NK-92 treated with Interleukin-12 subunit alpha and Interleukin-12 subunit beta, amount 100 ng/mL, for 24 hours (cell line): ENCODE measurements around the gene HCFC2.

Experiments used
- DNase-seq: peaks from one replicate; lab custom pipeline; 2025; lab: John Stamatoyannopoulos, UW

The HCFC2 gene

DNA sequence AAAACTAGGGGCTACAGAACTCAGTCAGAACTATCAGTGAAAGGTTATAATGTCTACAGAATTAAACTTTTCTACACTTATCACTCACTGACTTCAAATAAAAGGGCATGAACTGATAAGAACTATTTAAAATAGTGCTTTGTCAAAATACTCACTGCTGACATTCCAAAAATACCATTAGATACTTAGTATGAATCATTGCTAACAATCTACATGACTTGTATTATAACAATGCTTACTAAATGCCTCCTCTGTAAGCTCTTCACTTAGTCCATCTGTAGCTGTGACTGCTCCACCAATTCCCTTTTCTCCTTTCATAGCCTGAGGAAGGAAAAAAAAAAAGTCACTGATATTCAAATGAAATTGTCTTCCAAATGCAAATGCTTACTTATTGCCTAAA lies 56.7 kb downstream of the HCFC2 start:
- DNase-seq = no peak

DNA sequence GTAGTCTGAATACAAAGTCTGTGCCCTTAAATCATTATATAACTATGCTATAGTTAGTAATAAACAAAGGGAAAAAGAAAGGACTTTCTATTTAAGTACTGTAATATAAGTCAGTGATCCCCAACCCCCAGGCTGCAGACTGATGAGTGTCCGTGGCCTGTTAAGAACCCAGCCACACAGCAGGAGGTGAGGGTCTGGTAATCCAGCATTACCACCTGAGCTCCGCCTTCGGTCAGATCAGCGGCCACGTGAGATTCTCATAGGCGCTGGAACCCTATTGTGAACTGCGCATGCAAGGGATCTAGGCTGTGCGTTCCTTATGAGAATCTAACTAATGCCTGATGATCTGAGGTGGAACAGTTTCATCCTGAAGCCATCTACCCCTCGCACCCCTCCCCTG lies 58.0 kb downstream of the HCFC2 start:
- no peak for DNase-seq

DNA sequence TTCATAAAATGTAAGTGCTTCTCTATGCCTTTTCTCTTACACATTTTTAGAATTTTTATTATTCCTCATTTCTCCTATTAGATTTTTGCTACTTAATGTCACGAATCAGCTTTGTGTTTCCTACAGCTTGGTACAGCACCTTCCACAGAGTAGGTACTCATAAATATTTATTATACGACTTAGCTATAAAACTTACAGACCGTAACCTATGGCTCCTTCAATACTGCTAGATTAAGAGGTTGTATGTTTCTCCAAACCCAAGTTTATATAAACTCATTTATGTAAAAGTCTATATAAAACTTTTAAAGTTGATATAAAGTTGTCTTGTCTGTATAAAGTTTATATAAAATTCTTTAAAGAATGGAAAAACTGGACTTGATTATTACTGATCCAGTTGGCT lies 62.2 kb downstream of the HCFC2 start:
- DNase-seq = no peak

DNA sequence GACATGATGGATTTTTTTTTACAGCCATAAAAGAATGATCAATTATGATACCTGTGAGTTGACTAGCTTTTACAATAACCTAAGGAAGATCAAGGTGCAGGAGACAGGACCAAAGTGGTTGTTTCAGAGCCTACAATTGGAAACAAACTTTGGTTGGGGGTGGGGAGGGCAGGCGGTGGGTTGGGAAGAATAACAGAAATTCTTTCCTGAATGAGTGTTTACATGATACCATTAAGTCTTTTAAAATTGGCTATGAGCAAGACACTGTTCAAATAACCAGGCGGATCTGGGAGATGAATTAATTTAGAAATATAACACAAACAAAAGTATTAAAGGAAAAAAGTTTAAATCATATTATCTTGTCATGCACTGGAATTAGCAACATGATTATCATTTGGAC lies 66.4 kb downstream of the HCFC2 start:
- no peak for DNase-seq

DNA sequence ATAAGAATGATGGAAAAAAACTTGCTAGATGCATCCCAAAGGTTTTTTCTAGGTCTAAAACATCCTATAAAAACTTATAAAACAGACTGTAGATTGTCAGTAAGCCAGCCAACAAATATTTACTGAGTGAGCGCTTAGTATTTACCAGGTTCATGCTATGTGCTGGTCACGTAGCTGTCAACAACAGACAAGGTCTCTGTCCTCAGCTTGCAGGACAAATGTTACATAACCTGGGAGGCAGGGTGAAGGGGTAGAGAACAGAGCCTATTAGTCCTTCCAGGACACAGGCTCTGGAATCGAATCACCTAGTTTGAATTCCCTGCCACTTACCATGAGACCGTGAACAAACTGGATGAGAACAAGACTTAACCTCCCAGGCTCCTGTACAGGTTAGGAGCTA lies 67.3 kb downstream of the HCFC2 start:
- no peak for DNase-seq

DNA sequence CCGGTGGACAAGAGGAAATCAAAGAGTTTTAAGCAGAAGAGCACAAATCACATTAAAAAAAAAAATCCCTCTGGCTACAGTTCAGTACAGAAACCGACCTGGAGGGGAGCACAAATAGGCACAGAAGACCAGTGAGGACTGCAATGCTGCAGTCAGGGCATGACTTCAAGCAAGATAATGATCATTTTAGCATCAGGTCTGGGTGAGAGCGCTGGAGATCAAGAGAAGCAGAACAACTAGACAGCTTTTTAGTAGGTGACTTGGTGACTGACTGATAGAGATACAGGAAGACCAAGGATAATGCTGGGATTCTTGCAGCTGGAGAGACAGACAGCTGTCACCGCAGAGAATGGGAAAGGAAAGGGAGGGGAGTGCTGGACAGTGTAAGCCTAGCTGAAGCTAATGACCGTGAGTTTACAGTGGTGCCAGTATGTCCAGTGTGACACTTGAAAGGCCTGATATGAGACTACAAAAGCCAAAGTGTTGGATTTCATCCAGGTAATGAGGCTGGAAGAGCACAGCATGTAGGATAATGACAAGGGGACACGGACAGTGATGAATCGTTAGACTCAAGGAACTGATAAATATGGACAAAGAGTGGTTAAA lies 68.1 kb downstream of the HCFC2 start:
- DNase-seq = no peak

DNA sequence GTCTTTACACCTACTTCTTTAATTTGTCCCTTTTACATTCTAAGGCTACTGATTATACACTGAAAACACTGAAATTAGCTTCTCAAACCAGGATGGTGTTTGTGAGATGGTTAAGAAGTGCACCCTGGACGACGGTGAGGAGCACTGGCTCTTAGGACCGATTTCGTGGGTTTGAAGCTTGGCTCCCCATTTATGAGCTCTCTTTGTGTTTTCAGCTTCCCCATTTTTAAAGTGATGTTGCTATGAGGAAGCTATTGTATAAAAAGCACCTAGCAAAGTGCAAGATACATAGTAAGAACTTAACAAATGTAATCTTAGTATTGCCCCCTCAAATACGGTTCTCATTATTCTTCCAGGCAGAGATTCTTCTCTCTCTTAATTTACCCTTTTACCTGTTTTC lies 69.0 kb downstream of the HCFC2 start:
- no peak for DNase-seq

DNA sequence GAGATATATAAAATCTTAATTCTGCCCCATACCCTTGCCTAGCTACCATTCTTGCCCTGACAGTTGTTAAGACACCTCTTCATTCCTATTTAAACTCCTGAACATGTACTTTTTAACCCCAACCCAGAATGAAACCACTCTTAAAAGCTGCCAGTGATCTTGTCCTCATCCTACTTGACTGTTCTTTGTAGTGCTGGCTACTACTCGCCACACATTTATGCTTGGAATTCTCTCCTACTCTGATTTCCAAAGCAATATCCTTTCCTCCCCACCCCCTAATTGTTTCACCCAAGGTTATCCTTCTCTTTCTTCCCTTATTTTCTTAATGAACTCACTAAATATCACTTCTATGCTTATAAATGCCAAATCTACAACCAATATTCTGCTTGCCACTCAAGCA lies 69.5 kb downstream of the HCFC2 start:
- DNase-seq = no peak

DNA sequence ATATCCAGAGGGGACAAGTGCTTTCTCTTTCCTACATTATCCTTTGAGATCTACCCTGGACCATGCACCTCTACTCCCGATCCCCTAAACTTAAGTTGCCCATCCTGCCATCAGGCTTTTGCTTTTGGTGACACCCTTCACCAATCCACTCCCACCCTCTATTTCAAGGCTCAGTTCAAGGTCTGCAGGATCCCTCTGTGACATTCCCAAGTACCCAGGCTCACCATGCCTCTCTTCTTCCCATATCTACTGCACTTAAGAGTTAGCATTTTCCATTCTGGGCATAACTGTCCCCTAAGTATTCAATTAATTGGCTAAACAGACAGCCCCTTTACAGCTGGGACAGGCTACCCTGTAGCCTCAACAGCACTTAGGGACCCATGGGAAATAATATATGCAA lies 70.6 kb downstream of the HCFC2 start:
- DNase-seq = no peak

DNA sequence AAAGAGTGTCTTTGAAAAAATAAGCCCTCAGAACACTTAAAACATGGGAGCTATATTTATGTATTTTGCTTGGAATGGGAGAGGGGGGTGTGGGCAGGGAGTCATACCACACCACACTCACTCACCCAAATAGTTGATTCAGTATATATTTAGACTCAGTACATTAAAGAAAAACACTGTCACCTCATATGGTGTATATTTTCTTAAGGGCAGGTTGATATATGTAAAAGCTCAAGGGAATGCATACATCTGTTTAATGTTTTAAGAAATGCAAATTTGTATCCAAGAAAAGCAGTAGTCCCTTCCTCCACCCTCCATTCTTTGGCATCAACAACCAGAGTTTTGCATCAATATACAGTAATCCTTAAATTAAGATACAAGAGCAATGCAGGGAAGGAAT lies 72.2 kb downstream of the HCFC2 start:
- DNase-seq = no peak

DNA sequence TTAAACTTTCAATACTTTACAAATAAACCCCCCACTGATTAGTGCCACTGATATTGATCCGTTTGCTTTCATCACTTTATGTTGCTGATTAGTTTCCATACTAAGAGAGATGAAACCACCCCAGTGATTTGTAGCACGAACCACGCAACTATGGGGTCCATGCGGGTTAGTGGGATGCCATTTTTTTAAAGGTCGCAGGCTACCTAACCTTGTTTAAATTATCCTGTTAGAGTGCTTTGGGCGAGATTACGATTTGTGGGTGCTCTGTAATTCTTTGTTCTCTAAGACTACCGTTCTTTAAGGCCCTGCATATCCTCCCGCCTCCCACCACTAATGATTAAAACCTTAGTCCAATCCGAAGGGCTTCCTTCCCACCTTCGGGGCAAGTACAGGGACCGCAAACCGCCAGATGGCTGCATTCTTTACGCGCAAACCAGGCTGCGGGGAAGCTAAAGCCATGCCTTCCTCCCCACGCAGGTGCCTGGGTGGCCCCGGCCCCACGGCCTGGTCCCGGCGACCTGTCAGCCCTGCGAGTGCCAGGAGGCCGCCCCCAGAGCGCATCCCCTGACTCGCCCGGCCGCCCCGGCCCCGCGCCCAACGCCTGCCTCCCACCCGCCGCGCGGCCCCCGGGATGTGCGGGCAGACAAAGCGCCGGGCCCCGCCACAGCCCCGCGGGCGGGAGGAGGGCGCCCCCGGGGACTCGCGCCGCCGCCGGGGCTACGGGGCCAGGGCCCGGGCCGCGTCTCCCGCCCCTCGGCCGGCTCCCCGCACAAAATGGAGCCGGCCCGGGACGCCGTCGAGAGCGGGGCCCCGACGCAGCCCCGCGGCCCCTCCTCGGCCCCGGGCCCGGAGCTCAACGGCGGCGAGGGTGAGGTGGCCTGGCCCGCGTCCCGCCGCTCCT lies 72.9 kb downstream of the HCFC2 start:
- peak; percentile 32 for DNase-seq

DNA sequence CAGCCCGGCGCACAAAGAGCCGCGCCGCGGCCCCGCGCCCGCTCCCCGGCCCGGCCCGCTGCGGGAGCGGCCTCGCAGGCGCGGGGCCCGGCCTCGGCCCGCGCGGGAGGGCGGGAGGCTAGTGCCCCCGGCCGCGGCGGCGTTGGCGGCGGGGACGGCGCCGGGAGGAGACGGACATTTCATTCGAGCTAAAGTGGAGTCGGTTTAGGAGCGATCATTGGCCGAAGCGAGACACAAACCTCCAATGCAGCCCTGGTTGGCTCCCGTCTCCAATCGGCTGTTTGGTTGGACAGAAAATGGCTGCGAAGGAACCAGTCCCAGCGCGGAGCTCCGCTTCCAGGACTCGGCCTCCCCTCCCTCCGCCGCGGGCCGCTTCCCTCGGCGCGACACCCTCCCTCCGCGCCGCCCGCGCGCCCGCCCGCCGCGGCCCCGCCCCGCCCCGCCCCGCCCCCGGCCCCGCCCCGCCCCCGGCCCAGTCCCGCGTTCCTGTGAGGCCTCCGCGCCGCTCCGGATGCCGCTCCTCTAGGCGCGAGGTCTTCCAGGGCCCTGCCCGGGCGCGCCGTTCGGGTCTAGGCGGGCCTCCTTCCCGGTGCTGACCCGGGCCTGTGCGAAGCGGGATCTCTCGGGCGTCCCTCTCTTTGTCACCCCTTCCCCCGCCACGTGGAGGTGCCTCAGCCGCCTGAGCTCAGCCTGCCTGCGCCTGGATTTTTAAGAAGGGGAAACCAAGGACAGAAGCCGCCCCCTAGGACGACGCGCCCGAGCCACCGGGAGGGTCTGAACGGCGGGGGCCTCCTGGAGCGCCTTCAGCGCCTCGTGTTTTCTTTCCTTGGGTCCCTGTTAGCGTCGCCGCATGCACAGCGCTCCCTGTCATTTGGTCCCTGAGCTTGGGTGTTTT lies 73.8 kb downstream of the HCFC2 start, which contains the start of gene NFYB:
TSS of gene NFYB (minus strand) at position 309 of the 895 bp plus-strand sequence. CDS start 2,757 bp downstream, outside the sequence.
- peak; percentile 86 for DNase-seq

DNA sequence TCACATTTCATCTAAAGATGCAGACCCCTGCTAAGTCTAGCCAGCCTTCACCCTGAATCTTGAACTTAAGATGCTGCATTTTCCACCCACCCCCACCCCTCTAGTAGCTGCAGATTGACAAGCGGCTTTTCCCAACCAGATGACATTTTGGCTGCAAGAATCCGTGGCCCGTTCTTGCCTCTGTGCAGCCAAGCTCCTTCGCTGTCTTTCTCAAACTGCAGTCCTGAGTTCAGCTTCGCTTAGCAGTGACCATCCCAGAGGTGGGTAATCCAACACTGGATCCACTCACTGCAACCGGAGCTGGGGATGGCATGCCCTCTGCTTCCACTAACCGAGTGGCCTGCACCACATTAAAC lies 74.4 kb downstream of the HCFC2 start:
- DNase-seq = no peak

DNA sequence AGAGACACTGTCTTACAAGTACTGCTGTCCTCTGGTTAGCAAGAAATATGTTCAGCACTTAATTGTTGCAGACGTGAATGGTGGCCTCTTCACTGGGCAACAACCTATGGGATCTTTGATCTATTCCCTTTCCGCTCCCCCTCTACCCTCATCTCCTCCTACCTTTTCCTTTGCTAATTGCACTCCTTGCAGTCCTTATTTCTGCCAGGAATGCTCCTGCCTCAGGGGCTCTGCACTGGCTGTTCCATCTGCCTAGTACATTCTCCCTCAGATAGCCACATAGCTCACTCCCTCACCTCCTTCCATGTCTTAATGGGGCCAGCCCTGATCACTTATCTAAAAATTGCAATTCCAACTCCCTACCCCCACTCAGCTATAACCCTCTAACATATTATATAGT lies 78.2 kb downstream of the HCFC2 start:
- no peak for DNase-seq

DNA sequence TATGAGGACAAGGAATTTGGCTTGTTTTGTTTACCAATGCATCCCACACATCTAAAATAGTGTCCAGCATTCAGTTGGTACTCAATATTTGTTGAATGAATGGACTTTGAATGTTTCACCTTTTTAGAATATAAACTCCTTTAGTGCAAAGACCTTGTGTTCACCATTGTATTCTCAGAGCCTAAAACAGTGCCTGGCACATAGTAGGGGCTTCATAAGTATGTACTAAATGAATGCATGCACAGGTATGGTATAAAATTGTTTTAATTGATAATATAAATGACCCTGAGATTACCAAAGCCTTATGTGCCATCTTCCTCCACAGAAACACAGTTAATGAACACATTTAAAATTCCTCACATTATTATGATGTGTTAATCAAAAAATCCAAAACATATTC lies 78.7 kb downstream of the HCFC2 start:
- no peak for DNase-seq

DNA sequence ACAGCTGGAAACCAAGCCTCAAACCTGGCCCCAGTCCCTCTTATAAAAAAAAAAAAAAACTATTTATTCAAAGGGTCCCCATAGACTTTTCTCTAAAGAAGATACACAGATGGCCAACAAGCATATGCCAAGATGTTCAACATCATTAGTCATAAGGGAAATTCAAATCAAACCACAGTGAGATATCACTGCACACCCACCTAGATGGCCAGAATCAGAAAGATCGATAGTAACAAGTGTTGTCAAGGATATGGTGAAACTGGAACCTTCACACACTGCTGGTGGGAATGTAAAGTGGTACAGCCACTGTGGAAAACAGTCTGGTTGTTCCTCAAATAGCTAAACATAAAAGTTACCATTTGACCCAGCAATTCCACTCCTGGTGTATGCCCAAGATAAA lies 79.6 kb downstream of the HCFC2 start:
- DNase-seq = no peak

DNA sequence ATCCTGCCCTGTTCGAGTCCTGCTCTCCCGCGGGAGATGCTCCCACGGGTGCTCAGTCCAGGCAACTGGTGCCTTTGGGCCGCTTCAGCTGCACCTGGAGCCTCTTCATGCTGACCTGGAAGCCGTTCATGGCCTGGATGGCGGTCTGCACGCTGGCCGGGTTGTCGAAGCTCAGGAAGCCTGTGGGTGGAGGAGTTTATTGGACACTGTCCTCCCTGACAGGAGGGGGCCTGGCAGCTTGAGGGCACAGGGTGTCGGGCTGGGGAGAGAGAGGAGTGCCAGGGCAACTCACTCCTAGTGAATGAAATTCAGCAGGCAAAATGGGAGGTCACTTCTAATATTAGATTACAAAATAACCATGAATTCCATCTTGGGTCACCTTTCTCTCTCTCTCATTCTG lies 83.0 kb downstream of the HCFC2 start:
- no peak for DNase-seq

DNA sequence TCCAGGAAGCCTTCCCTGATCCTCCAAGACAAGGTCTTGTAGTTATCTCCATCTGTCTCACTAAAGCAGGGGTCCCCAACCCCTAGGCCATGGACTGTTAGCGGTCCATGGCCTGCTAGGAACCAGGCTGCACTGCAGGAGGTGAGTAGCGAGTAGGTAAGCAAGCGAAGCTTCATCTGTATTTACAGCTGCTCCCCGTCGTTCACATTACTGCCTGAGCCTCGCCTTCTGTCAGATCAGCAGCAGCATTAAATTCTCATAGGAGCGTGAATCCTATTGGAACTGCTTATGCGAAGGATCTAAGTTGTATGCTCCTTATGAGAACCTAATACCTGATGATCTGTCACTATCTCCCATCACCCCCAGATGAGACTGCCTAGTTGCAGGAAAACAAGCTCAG lies 86.1 kb downstream of the HCFC2 start:
- DNase-seq = no peak

DNA sequence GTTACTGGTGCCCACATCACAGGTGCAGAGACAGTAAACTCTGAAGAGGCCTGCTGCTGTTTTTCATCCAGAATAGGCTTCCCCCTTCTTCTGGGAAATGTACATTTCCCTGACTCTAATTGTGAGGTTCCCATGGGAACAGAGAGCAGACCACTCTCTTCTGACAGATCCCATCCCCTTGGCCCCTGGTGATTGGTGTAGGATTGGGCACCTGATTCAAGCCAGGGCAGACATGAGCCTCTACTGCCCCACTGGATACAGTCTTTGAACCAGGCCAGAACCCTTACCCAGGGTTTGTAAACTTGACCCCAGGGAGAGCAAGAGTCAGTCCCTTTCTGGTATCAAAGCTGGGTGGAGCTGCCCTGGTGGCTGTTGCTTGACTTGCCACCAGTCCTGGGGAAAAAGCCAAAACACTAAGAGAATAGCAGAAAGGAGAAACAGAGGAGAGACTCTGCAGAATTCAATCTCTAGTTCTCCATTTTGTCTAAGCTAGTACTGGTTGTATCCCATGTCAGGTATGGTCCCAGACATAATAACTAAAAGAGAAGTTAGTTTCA lies 88.4 kb downstream of the HCFC2 start:
- DNase-seq = no peak

DNA sequence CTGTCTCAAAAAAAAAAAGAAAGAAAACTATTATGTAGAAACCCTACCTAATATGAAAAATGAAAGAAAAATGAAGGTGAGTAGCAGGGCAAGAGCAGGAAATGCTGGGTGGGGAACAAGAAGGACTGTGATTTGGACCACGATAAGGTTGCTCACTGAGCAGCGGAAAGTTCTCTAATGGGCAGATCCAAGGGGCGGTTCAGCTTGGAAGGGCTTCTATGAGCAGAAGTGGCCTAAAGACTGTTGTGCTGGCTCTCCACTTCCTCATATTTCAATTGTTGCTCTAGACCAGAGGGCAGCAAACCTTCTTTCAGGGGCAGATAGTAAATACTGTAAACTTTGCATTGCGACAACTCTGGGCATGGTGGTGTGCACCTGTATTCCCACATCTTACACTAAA lies 90.0 kb downstream of the HCFC2 start:
- no peak for DNase-seq

DNA sequence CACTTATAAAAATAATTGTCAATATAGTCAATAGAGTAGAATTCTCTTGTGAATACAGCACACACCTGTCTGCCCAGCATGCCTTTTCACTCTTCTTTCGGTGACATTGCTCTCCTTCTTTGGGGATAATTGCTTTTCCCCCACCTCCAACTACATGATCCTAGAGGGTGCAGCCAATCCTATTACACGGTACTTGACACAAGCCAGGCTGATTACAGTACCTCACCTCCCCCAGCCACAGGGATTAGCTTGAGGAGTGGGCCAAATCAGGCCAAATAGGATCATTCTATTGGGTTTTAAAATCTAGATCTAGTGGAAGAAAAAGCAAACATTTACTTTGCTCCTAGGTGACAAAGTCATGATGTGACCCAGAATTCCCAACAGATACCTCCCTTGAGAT lies 90.5 kb downstream of the HCFC2 start:
- no peak for DNase-seq
